K562 (cell line): ENCODE results near the gene AJAP1. TPM values are rescaled to one million over a fixed set of nuclear protein-coding genes. Genes with fewer than 3 reads are reported as not detected.

Experiments used
- ATAC-seq: fragments of 200-7000 bp; cut with Tn5 transposase; 3 replicates; pipeline ENCODE4 v1.9.1; 2020; ENCODE audit warnings: moderate library complexity
- BruUV-seq: library from RNA; stranded (reverse); fragments of 400-500 nt; replicated peaks from 2 replicates; lab custom pipeline; 2021; lab: Mats Ljungman, UMichigan
- CTCF ChIA-PET: fragments of 300-600 bp; formaldehyde crosslinking; extraction: SDS; loops from one replicate; lab custom pipeline; 2021; ENCODE audit warnings: low intra/inter-chr PET ratio; lab: Yijun Ruan, JAX
- POLR2A ChIA-PET: fragments of 300-600, 350-650 bp; sonication (Branson Sonifier 250); formaldehyde crosslinking; extraction: SDS; loops from one replicate; lab custom pipeline; 2021; ENCODE audit warnings: antibody characterized with exemption, inconsistent platforms; lab: Yijun Ruan, JAX
- DNase-seq, 4 experiments: peaks; one replicate each; pipeline versions ENCODE4 v3.0.0 to v3.0.0-alpha.2; 2011 to 2018; ENCODE audit warnings: low spot score in 3 of 4, mixed read lengths in 3 of 4; ENCODE audit errors: extremely low read depth in 1 of 4
- FAIRE-seq: peaks from 2 replicates; lab custom pipeline; 2011; peaks lifted over from hg19 to GRCh38; lab: Jason Lieb, UNC
- H2AFZ ChIP-seq: 2 replicates; pipeline ENCODE4 v1.6.0; 2011; ENCODE audit warnings: low read depth, low read length, control low read depth, inconsistent platforms
- H3K27ac ChIP-seq: fragments of 200-600 bp; 3 replicates; pipeline ENCODE4 v1.8.0; 2011; ENCODE audit warnings: low read depth, mild to moderate bottlenecking, control low read depth, inconsistent platforms, low read length, moderate library complexity, mixed read lengths; ENCODE audit errors: extremely low read depth
- H3K27me3 ChIP-seq, 2 experiments: fragments of 300-600 bp in 1 of 2; 2 replicates in 1 of 2; 3 replicates in 1 of 2; pipeline versions ENCODE4 v1.6.0 to v1.8.0; 2011; ENCODE audit warnings: inconsistent platforms in 2 of 2, low read length in 2 of 2, mild to moderate bottlenecking in 1 of 2, mixed read lengths in 1 of 2, moderate library complexity in 1 of 2; ENCODE audit not compliant: control insufficient read depth in 2 of 2, insufficient read depth in 2 of 2
- H3K36me3 ChIP-seq: fragments of 300-600 bp; 3 replicates; pipeline ENCODE4 v1.8.0; 2011; ENCODE audit warnings: mild to moderate bottlenecking, low read length, inconsistent platforms; ENCODE audit not compliant: control insufficient read depth, insufficient read depth
- H3K4me1 ChIP-seq, 2 experiments: fragments of 200-600 bp in 1 of 2; replicated peaks in 1 of 2; 2 replicates in 1 of 2; 3 replicates in 1 of 2; pipeline versions ENCODE4 v1.5.1 to v1.8.0; 2011; ENCODE audit warnings: inconsistent platforms in 2 of 2, low read length in 2 of 2, mild to moderate bottlenecking in 1 of 2, mixed read lengths in 1 of 2, moderate library complexity in 1 of 2; ENCODE audit not compliant: control insufficient read depth in 2 of 2, insufficient read depth in 2 of 2
- H3K4me2 ChIP-seq: 2 replicates; pipeline ENCODE4 v1.6.1; 2011; ENCODE audit warnings: low read length, control low read depth, inconsistent platforms, mixed read lengths; ENCODE audit not compliant: insufficient read depth
- H3K4me3 ChIP-seq: fragments of 200-600 bp; sonication (generic), shearing (Covaris generic); 2 replicates; pipeline ENCODE4 v1.5.1; 2016; ENCODE audit warnings: control low read depth, inconsistent platforms
- H3K79me2 ChIP-seq: fragments of 200-600 bp; 3 replicates; pipeline ENCODE4 v1.8.0; 2011; ENCODE audit warnings: low read length, inconsistent platforms; ENCODE audit not compliant: control insufficient read depth, insufficient read depth
- H3K9ac ChIP-seq, 2 experiments: 2 replicates each; pipeline versions ENCODE4 v1.6.0 to v1.6.1; 2011; ENCODE audit warnings: low read depth in 2 of 2, low read length in 2 of 2, control low read depth in 1 of 2, inconsistent platforms in 1 of 2, mild to moderate bottlenecking in 1 of 2, mixed read lengths in 1 of 2; ENCODE audit not compliant: insufficient read depth in 1 of 2
- H3K9me1 ChIP-seq: one replicate; pipeline ENCODE4 v1.6.0; 2011; ENCODE audit warnings: inconsistent platforms, mild to moderate bottlenecking, low read length, moderate library complexity; ENCODE audit not compliant: control insufficient read depth, insufficient read depth
- H3K9me3 ChIP-seq: replicated peaks from 2 replicates; pipeline ENCODE4 v1.5.1; 2011; ENCODE audit warnings: low read depth, low read length, inconsistent platforms; ENCODE audit not compliant: control insufficient read depth, insufficient read depth
- H4K20me1 ChIP-seq: replicated peaks from 2 replicates; pipeline ENCODE4 v1.6.1; 2011; ENCODE audit warnings: low read length, inconsistent platforms, mixed read lengths; ENCODE audit not compliant: control insufficient read depth, insufficient read depth
- BRD9 ChIP-seq: fragments of 450-650 bp; IDR thresholded peaks from 2 replicates; pipeline ENCODE4 v1.6.1; 2018; ENCODE audit warnings: low read depth; ENCODE audit not compliant: partially characterized antibody
- CCAR2 ChIP-seq: fragments of 200-400 bp; formaldehyde crosslinking; IDR thresholded peaks from 2 replicates; pipeline ENCODE4 v1.6.1; 2017; ENCODE audit warnings: mild to moderate bottlenecking, low read depth, low read length
- FOXA3 ChIP-seq, 2 experiments: fragments of 450-650 bp in 1 of 2; sonication (generic) in 1 of 2; formaldehyde crosslinking; IDR thresholded peaks in 1 of 2; conservative IDR thresholded peaks in 1 of 2; 2 replicates each; pipeline versions ENCODE4 v1.4.0 to v1.8.0; 2020 to 2022; ENCODE audit warnings: mild to moderate bottlenecking in 2 of 2, missing genetic modification reagents in 1 of 2
- GMEB1 ChIP-seq: fragments of 250-450 bp; sonication (Bioruptor Pico); IDR thresholded peaks from 2 replicates; pipeline ENCODE4 v1.4.0; 2020; ENCODE audit warnings: mild to moderate bottlenecking
- POLR3A ChIP-seq: IDR thresholded peaks from 2 replicates; pipeline ENCODE4 v1.6.1; 2011; ENCODE audit warnings: borderline replicate concordance, mild to moderate bottlenecking, moderate library complexity; ENCODE audit not compliant: insufficient read length, insufficient read depth; ENCODE audit errors: extremely low read depth
- TAL1 ChIP-seq: fragments of 450-650 bp; IDR thresholded peaks from 2 replicates; pipeline ENCODE4 v1.6.1; 2016; ENCODE audit warnings: mild to moderate bottlenecking
- THRAP3 ChIP-seq: fragments of 450-650 bp; IDR thresholded peaks from 2 replicates; pipeline ENCODE4 v1.6.1; 2016; ENCODE audit warnings: mild to moderate bottlenecking, inconsistent platforms, borderline replicate concordance
- ZBTB8A ChIP-seq: fragments of 450-650 bp; IDR thresholded peaks from 2 replicates; pipeline ENCODE4 v1.6.1; 2018; ENCODE audit warnings: mild to moderate bottlenecking, moderate library complexity; ENCODE audit not compliant: partially characterized antibody
- WGBS: fragments of 100-300 bp; shearing (Covaris generic); methylation state at CpG from one replicate; pipeline ENCODE4 v1.1.6; 2016; ENCODE audit warnings: low coverage, mixed read lengths; ENCODE audit not compliant: insufficient coverage; ENCODE audit errors: missing lambda C conversion rate; 5-methylcytosine and 5-hydroxymethylcytosine counted together
- in situ Hi-C: fragments of 300-500 bp; cut with MboI; formaldehyde crosslinking; loops from 4 replicates; pipeline ENCODE4 v1.15.0; 2018; ENCODE audit warnings: inconsistent platforms, mixed read lengths
- intact Hi-C: fragments of 100-400 bp; cut with micrococcal nuclease; formaldehyde crosslinking; loops from 2 replicates; pipeline ENCODE4 v1.14.2; 2022
- polyA plus RNA-seq, 8 experiments: library from polyadenylated mRNA; depleted of rRNA in 4 of 8; stranded (reverse) in 5 of 8; unstranded in 3 of 8; fragments of >200 nt; fragmentation: Nextera tagmentation in 2 of 8; fragmentation: Illumina TruSeq in 1 of 8; extraction: Ambion mirVana in 2 of 8; extraction: Trizol in 1 of 8; gene quantifications; 2 replicates each; pipeline versions ENCODE4 v1.2.1 to v1.2.3, GENCODE V29; 2011 to 2014; ENCODE audit warnings: inconsistent platforms in 1 of 8, missing spikeins in 1 of 8
- total RNA-seq, 7 experiments: library from RNA; depleted of rRNA in 6 of 7; stranded (reverse); fragments of >200 nt in 6 of 7; fragmentation: Illumina TruSeq in 2 of 7; extraction: Trizol in 2 of 7; gene quantifications; 2 replicates each; pipeline versions ENCODE4 v1.2.1 to v1.2.3, GENCODE V29; 2011 to 2021; ENCODE audit warnings: low replicate concordance in 1 of 7
- TF ChIP-seq, protein P1 (sequence below): IDR thresholded peaks from 2 replicates; pipeline ENCODE4 v1.6.1; 2014; ENCODE audit warnings: antibody characterized with exemption
- TF ChIP-seq, protein P2 (sequence below): fragments of 250-450 bp; sonication (Bioruptor Pico); IDR thresholded peaks from 2 replicates; pipeline ENCODE4 v1.9.0; 2021; ENCODE audit warnings: mild to moderate bottlenecking

The AJAP1 gene
- total and polyA plus RNA-seq, 9 of the 15 experiments (the other 6 are each of a cell fraction or from before 2014, with no cell fraction given) = not detected

- BruUV-seq = no TSS peak
- intact Hi-C loops = no loop called here
- CTCF ChIA-PET = no interaction called here
- Histone ChIP-seq H3K27ac (no peak overlapping the region), H3K4me3 (no peak overlapping the region), H3K79me2 (no peaks in the 10 kb centered on the region), H3K9me1 (peaks cover 4% of the 10 kb centered on the region), H3K4me1 (no peaks in the 10 kb centered on the region; a peak in 1 of 5 replicates), H2AFZ (no peak overlapping the region), H4K20me1 (no peaks in the 10 kb centered on the region; the same call in 1 of the 2 replicates), H3K36me3 (no peaks in the 10 kb centered on the region), H3K9ac (no peak overlapping the region), H3K27me3 (peaks cover 0 to 59% of the 10 kb centered on the region in 2 experiments; a peak in 3 of 5 replicates), H3K4me2 (no peak overlapping the region), H3K9me3 (no peaks in the 10 kb centered on the region)
- no peak for ATAC-seq
- no peak for FAIRE-seq
- WGBS = under 1% methylated on average over 12 of the region's 12 CpGs
- in situ Hi-C loops = no loop called here
- POLR2A ChIA-PET = no interaction called here
- TF ChIP-seq BRD9 (no peak), POLR3A (no peak), THRAP3 (no peak), ZBTB8A (no peak), FOXA3 (CRISPR knock-in tag; conservative IDR thresholded peaks at IDR 0.05 in 1 of 2, IDR thresholded peaks at IDR 0.05 in 1 of 2) (no peak), CCAR2 (no peak), GMEB1 (CRISPR knock-in tag) (no peak), TAL1 (no peak)
- TF ChIP-seq, protein P1, sequence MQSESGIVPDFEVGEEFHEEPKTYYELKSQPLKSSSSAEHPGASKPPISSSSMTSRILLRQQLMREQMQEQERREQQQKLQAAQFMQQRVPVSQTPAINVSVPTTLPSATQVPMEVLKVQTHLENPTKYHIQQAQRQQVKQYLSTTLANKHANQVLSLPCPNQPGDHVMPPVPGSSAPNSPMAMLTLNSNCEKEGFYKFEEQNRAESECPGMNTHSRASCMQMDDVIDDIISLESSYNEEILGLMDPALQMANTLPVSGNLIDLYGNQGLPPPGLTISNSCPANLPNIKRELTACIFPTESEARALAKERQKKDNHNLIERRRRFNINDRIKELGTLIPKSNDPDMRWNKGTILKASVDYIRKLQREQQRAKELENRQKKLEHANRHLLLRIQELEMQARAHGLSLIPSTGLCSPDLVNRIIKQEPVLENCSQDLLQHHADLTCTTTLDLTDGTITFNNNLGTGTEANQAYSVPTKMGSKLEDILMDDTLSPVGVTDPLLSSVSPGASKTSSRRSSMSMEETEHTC = no peak
- TF ChIP-seq, protein P2, sequence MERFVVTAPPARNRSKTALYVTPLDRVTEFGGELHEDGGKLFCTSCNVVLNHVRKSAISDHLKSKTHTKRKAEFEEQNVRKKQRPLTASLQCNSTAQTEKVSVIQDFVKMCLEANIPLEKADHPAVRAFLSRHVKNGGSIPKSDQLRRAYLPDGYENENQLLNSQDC (CRISPR knock-in tag) = no peak
- DNase-seq = no peak
Observed at GRCh38 chr1:4725416-4725815, 71.0 kb downstream of the AJAP1 start.
